ENCODE measurements around the gene KLC4.
A peak's percentile ranks its signal among the peaks of the same experiment; 100 is the strongest.

KLC4 gene

GRCh38 chr6:43059168-43060033 lies at the start of gene KLC4, which contains the start of gene MRPL2:
TSS of gene KLC4 (plus strand) at chr6:43059631. CDS start at chr6:43061336, 1,705 bp downstream.
TSS of gene MRPL2 (minus strand) at chr6:43059434. CDS start at chr6:43059381, 53 bp downstream.
- peaks cover 26% of the 10 kb centered on the region for H3K4me1 ChIP-seq (ENCODE audit: control insufficient read depth, insufficient read depth, low read length)
- peak within 1 kb of the TSS; percentile 94 to 96 for H3K9ac ChIP-seq (ENCODE audit: low read length in 2 of 2)
- H3K36me3 ChIP-seq (ENCODE audit: control insufficient read depth in 2 of 2, insufficient read depth in 2 of 2, low read length in 2 of 2), result peaks cover 15 to 21% of the 10 kb centered on the region in 2 donors
- peak within 1 kb of the TSS; percentile 86 for H3K27ac ChIP-seq (ENCODE audit: low read length)
- H3K4me3 ChIP-seq (ENCODE audit: low read length in 2 of 2), result peak within 1 kb of the TSS; percentile 93 to 99
- no peaks in the 10 kb centered on the region for H3K27me3 ChIP-seq (ENCODE audit: control insufficient read depth in 1 of 2, insufficient read depth in 2 of 2, low read length in 2 of 2)
- no peaks in the 10 kb centered on the region for H3K9me3 ChIP-seq (ENCODE audit: control insufficient read depth in 2 of 2, low read length in 2 of 2)

- Histone ChIP-seq H3K4me1 (ENCODE audit: control insufficient read depth, insufficient read depth, low read length) (peaks cover 33% of the 10 kb centered on the region), H3K9me3 (ENCODE audit: control insufficient read depth in 2 of 2, low read length in 2 of 2) (no peaks in the 10 kb centered on the region), H3K27me3 (ENCODE audit: control insufficient read depth in 1 of 2, insufficient read depth in 2 of 2, low read length in 2 of 2) (no peaks in the 10 kb centered on the region), H3K27ac (ENCODE audit: low read length) (no peak overlapping the region), H3K9ac (ENCODE audit: low read length in 2 of 2) (peak overlapping the region in 1 of 2 donors; percentile 29), H3K36me3 (ENCODE audit: control insufficient read depth in 2 of 2, insufficient read depth in 2 of 2, low read length in 2 of 2) (peaks cover 48 to 50% of the 10 kb centered on the region in 2 donors), H3K4me3 (ENCODE audit: low read length in 2 of 2) (no peak overlapping the region)
Observed at GRCh38 chr6:43011207-43011606, 48.2 kb upstream of the KLC4 start.

DNA sequence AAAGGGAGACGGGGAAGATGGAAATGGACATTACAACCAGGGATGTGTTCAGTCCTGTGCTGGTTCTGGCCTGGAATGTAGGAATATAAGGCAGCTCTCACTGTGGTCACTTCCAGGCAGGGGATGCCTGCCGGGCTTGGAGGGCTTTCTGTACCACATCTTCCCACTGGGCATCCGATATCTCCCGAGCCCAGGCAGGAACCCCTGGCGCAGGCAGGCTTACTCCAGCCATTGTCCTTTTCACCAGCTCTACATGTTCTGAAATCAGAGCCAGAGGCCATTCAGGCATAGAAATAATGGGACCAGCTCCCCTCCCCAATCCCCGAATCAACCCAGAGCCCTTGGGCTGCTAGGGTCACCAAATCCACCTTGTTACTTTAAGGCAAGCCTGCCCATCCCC lies 47.1 kb upstream of the KLC4 start:
- no peaks in the 10 kb centered on the region for H3K9me3 ChIP-seq (ENCODE audit: control insufficient read depth in 2 of 2, low read length in 2 of 2)
- H3K9ac ChIP-seq (ENCODE audit: low read length in 2 of 2), result peak overlapping the region; percentile 82 to 84
- H3K36me3 ChIP-seq (ENCODE audit: control insufficient read depth in 2 of 2, insufficient read depth in 2 of 2, low read length in 2 of 2), result peaks cover 42 to 43% of the 10 kb centered on the region in 2 donors
- no peak overlapping the region for H3K27ac ChIP-seq (ENCODE audit: low read length)
- H3K27me3 ChIP-seq (ENCODE audit: control insufficient read depth in 1 of 2, insufficient read depth in 2 of 2, low read length in 2 of 2), result no peaks in the 10 kb centered on the region
- peak overlapping the region in 1 of 2 donors; percentile 8 for H3K4me3 ChIP-seq (ENCODE audit: low read length in 2 of 2)
- peaks cover 45% of the 10 kb centered on the region for H3K4me1 ChIP-seq (ENCODE audit: control insufficient read depth, insufficient read depth, low read length)

DNA sequence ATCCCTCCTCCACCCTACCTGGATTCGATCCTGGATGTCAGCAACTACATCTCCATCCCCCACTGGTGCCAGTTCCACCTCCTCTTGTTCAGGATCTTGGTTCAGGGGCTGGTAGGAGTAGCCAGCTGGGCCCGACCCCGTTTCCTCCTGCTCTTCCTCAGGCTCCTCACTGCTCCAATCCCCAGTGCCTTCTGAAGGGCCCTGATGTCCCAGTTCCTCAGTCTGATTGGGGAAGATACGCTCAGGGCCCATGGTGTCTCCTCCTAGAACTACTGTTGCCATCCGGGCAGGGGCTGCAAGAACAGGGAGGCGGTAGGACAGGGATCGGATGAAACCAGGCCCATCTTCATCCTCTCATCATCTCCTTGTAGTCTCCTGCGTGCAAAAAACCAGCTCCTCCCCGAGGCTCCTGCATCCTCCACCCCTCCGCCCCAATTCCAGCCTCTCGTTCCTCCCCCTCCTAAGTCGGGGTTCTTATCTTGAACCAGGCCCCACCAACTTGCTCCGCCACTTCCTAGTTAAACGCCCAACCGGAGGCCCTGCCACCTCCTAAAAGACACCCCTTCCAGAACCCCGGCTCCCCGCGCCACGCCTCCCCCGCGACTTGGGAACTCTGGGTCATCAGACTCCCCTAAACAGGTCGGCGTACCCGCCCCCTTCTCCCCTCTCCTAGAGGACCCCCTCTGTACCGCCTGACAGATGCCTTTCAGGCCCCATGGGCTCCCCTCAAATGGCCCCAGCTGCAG lies 46.2 kb upstream of the KLC4 start:
- H3K36me3 ChIP-seq (ENCODE audit: control insufficient read depth in 2 of 2, insufficient read depth in 2 of 2, low read length in 2 of 2), result peaks cover 37 to 43% of the 10 kb centered on the region in 2 donors
- H3K4me3 ChIP-seq (ENCODE audit: low read length in 2 of 2), result peak overlapping the region; percentile 78 to 91
- peak overlapping the region; percentile 37 for H3K27ac ChIP-seq (ENCODE audit: low read length)
- H3K27me3 ChIP-seq (ENCODE audit: control insufficient read depth in 1 of 2, insufficient read depth in 2 of 2, low read length in 2 of 2), result no peaks in the 10 kb centered on the region
- H3K9me3 ChIP-seq (ENCODE audit: control insufficient read depth in 2 of 2, low read length in 2 of 2), result no peaks in the 10 kb centered on the region
- H3K4me1 ChIP-seq (ENCODE audit: control insufficient read depth, insufficient read depth, low read length), result peaks cover 52% of the 10 kb centered on the region
- peak overlapping the region; percentile 82 to 84 for H3K9ac ChIP-seq (ENCODE audit: low read length in 2 of 2)

- peak within 1 kb of the TSS; percentile 81 to 91 for H3K4me3 ChIP-seq (ENCODE audit: low read length in 2 of 2)
Observed at GRCh38 chr6:43013843-43014433, 45.5 kb upstream of the KLC4 start, which contains the start of the genes KLHDC3 and MEA1. TSS of gene KLHDC3 (plus strand) at chr6:43014249. CDS start at chr6:43017193, 2,944 bp downstream. TSS of gene MEA1 (minus strand) at chr6:43013946. CDS start at chr6:43013813, 133 bp downstream.

GRCh38 chr6:43014434-43014909 lies 45.0 kb upstream of the KLC4 start:
- Histone ChIP-seq H3K4me3 (ENCODE audit: low read length in 2 of 2) (peak overlapping the region; percentile 81 to 91), H3K27me3 (ENCODE audit: control insufficient read depth in 1 of 2, insufficient read depth in 2 of 2, low read length in 2 of 2) (no peaks in the 10 kb centered on the region), H3K36me3 (ENCODE audit: control insufficient read depth in 2 of 2, insufficient read depth in 2 of 2, low read length in 2 of 2) (peaks cover 35 to 42% of the 10 kb centered on the region in 2 donors), H3K27ac (ENCODE audit: low read length) (peak overlapping the region; percentile 41), H3K9ac (ENCODE audit: low read length in 2 of 2) (peak overlapping the region; percentile 31 to 75), H3K9me3 (ENCODE audit: control insufficient read depth in 2 of 2, low read length in 2 of 2) (no peaks in the 10 kb centered on the region), H3K4me1 (ENCODE audit: control insufficient read depth, insufficient read depth, low read length) (peaks cover 55% of the 10 kb centered on the region)

More at GRCh38 chr6:43013843-43014433, 45.5 kb upstream of the KLC4 start, which contains the start of the genes KLHDC3 and MEA1:
- no peaks in the 10 kb centered on the region for H3K9me3 ChIP-seq (ENCODE audit: control insufficient read depth in 2 of 2, low read length in 2 of 2)
- H3K27me3 ChIP-seq (ENCODE audit: control insufficient read depth in 1 of 2, insufficient read depth in 2 of 2, low read length in 2 of 2), result no peaks in the 10 kb centered on the region
- peaks cover 36 to 43% of the 10 kb centered on the region in 2 donors for H3K36me3 ChIP-seq (ENCODE audit: control insufficient read depth in 2 of 2, insufficient read depth in 2 of 2, low read length in 2 of 2)
- H3K9ac ChIP-seq (ENCODE audit: low read length in 2 of 2), result peak within 1 kb of the TSS; percentile 82 to 84
- peaks cover 55% of the 10 kb centered on the region for H3K4me1 ChIP-seq (ENCODE audit: control insufficient read depth, insufficient read depth, low read length)
- H3K27ac ChIP-seq (ENCODE audit: low read length), result peak within 1 kb of the TSS; percentile 41

- Histone ChIP-seq H3K4me1 (ENCODE audit: control insufficient read depth, insufficient read depth, low read length) (peaks cover 64% of the 10 kb centered on the region), H3K27me3 (ENCODE audit: control insufficient read depth in 1 of 2, insufficient read depth in 2 of 2, low read length in 2 of 2) (no peaks in the 10 kb centered on the region), H3K36me3 (ENCODE audit: control insufficient read depth in 2 of 2, insufficient read depth in 2 of 2, low read length in 2 of 2) (peaks cover 20 to 32% of the 10 kb centered on the region in 2 donors), H3K9me3 (ENCODE audit: control insufficient read depth in 2 of 2, low read length in 2 of 2) (no peaks in the 10 kb centered on the region), H3K27ac (ENCODE audit: low read length) (peak overlapping the region; percentile 69), H3K4me3 (ENCODE audit: low read length in 2 of 2) (peak overlapping the region; percentile 33 to 58), H3K9ac (ENCODE audit: low read length in 2 of 2) (peak overlapping the region; percentile 29 to 61)
Observed at GRCh38 chr6:43016176-43016942, 43.1 kb upstream of the KLC4 start.

DNA sequence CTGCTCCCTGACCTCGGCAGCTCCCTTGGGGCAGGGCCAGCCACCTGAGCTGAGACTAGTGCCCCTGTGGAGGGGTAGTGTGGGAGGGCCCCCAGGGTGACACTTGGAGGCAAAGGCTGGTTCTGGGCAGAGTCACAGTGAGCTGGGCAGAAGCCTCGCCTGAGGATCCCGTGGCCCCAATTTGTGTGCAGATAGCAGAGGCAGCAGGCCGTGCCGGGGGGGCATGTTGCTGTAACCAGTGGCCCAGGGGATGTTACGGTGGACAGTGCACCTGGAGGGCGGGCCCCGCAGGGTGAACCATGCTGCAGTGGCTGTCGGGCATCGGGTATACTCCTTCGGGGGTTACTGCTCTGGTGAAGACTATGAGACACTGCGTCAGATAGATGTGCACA lies 42.5 kb upstream of the KLC4 start:
- peak overlapping the region in 1 of 2 donors; percentile 58 for H3K4me3 ChIP-seq (ENCODE audit: low read length in 2 of 2)
- H3K36me3 ChIP-seq (ENCODE audit: control insufficient read depth in 2 of 2, insufficient read depth in 2 of 2, low read length in 2 of 2), result peaks cover 17 to 28% of the 10 kb centered on the region in 2 donors
- H3K9ac ChIP-seq (ENCODE audit: low read length in 2 of 2), result peak overlapping the region in 1 of 2 donors; percentile 61
- peaks cover 64% of the 10 kb centered on the region for H3K4me1 ChIP-seq (ENCODE audit: control insufficient read depth, insufficient read depth, low read length)
- no peaks in the 10 kb centered on the region for H3K27me3 ChIP-seq (ENCODE audit: control insufficient read depth in 1 of 2, insufficient read depth in 2 of 2, low read length in 2 of 2)
- no peaks in the 10 kb centered on the region for H3K9me3 ChIP-seq (ENCODE audit: control insufficient read depth in 2 of 2, low read length in 2 of 2)
- peak overlapping the region; percentile 69 for H3K27ac ChIP-seq (ENCODE audit: low read length)

DNA sequence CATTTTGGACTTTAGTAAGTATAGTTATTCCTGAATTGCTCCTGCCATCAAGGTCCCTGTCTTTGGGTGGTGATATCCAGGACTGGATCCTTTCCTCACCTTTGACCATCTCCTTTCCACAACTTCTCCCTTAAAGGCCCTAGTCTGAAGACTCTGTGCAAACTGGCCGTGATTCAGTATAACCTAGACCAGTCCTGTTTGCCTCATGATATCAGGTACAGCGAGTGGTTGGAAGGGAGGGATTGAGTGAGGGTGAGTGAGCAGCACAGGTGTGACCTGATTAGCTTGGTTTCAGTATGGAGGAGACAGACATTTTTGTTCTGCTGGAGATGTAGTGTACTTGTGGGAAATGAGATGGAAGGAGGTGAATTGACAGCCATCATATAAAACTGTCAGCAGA lies 40.3 kb upstream of the KLC4 start:
- H3K27me3 ChIP-seq (ENCODE audit: control insufficient read depth in 1 of 2, insufficient read depth in 2 of 2, low read length in 2 of 2), result no peaks in the 10 kb centered on the region
- no peak overlapping the region for H3K4me3 ChIP-seq (ENCODE audit: low read length in 2 of 2)
- H3K9ac ChIP-seq (ENCODE audit: low read length in 2 of 2), result no peak overlapping the region
- no peaks in the 10 kb centered on the region for H3K9me3 ChIP-seq (ENCODE audit: control insufficient read depth in 2 of 2, low read length in 2 of 2)
- H3K27ac ChIP-seq (ENCODE audit: low read length), result no peak overlapping the region
- H3K4me1 ChIP-seq (ENCODE audit: control insufficient read depth, insufficient read depth, low read length), result peaks cover 49% of the 10 kb centered on the region
- peaks cover 13 to 24% of the 10 kb centered on the region in 2 donors for H3K36me3 ChIP-seq (ENCODE audit: control insufficient read depth in 2 of 2, insufficient read depth in 2 of 2, low read length in 2 of 2)
